Measurements from ENCODE around the gene AQP2.

AQP2 gene

DNA sequence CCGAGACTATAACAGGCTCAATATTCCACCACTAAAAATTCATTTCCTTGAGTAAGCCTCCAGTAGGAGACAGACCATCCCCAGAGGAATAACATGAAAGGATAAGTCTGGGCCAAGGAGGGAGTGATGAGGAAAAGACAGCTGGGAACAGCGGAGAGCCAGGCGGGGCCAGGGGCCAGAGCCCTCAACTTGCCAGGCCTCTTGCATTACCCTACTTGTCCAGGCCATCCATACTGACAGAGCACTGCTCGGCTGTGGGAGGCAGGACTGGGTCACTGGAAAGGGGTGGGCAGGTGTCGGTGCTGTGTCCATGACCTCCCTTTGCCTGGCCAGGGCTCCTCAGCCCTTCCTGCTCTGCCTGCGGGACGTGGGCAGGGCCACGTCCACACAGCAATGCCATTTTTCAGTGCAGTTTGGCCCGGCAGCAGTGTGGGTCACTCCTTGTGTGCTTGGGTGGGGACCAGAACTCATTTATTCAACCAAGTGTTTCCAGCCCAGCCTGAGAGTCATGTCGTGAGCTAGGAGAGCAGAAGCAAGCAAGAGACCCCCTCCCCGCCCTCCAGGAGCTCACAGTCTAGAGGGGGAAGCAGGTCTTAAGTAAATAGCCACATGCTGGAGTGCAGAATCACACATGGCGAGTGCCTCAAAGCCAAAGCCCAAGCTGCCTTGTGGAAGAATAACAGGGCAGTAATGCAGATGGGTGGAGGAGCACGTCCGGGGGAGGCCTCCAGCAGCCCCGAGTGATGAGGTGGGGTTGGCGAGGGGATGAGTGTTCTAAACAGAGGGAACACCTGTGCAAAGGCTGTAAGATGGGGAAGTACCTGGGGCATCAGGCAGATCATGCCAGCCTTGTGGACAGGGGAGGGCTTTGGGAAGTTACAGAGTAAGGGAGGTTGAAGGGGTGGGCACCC is 37.9 kb upstream of the AQP2 start:
- Histone ChIP-seq H3K27ac (ENCODE audit: low read depth, low read length) (no peak overlapping the region), H3K4me3 (ENCODE audit: low read length) (no peak overlapping the region), H3K36me3 (ENCODE audit: control insufficient read depth, low read length) (no peaks in the 10 kb centered on the region), H4K20me1 (ENCODE audit: control insufficient read depth, insufficient read depth, low read depth, low read length) (no peaks in the 10 kb centered on the region), H3K79me2 (ENCODE audit: control insufficient read depth, low read length) (no peaks in the 10 kb centered on the region), H3K4me1 (ENCODE audit: control insufficient read depth, low read length) (no peaks in the 10 kb centered on the region), H3K4me2 (ENCODE audit: low read length) (no peak overlapping the region), H3K9me2 (replicated peaks; ENCODE audit: control insufficient read depth, low read length) (no peaks in the 10 kb centered on the region), H3K9me3 (ENCODE audit: control insufficient read depth, insufficient read depth, low read length) (no peaks in the 10 kb centered on the region), H3F3A (ENCODE audit: control insufficient read depth, insufficient read depth) (no peaks in the 10 kb centered on the region), H3K27me3 (ENCODE audit: control insufficient read depth, low read length) (peaks cover 5% of the 10 kb centered on the region)
- TF ChIP-seq, protein P1, sequence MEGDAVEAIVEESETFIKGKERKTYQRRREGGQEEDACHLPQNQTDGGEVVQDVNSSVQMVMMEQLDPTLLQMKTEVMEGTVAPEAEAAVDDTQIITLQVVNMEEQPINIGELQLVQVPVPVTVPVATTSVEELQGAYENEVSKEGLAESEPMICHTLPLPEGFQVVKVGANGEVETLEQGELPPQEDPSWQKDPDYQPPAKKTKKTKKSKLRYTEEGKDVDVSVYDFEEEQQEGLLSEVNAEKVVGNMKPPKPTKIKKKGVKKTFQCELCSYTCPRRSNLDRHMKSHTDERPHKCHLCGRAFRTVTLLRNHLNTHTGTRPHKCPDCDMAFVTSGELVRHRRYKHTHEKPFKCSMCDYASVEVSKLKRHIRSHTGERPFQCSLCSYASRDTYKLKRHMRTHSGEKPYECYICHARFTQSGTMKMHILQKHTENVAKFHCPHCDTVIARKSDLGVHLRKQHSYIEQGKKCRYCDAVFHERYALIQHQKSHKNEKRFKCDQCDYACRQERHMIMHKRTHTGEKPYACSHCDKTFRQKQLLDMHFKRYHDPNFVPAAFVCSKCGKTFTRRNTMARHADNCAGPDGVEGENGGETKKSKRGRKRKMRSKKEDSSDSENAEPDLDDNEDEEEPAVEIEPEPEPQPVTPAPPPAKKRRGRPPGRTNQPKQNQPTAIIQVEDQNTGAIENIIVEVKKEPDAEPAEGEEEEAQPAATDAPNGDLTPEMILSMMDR (IDR thresholded peaks at IDR 0.05; ENCODE audit: low read depth, low read length, poor library complexity, severe bottlenecking): no peak
- no peak for TF ChIP-seq EZH2phosphoT487 (IDR thresholded peaks at IDR 0.05; ENCODE audit: borderline replicate concordance, low read length)

DNA sequence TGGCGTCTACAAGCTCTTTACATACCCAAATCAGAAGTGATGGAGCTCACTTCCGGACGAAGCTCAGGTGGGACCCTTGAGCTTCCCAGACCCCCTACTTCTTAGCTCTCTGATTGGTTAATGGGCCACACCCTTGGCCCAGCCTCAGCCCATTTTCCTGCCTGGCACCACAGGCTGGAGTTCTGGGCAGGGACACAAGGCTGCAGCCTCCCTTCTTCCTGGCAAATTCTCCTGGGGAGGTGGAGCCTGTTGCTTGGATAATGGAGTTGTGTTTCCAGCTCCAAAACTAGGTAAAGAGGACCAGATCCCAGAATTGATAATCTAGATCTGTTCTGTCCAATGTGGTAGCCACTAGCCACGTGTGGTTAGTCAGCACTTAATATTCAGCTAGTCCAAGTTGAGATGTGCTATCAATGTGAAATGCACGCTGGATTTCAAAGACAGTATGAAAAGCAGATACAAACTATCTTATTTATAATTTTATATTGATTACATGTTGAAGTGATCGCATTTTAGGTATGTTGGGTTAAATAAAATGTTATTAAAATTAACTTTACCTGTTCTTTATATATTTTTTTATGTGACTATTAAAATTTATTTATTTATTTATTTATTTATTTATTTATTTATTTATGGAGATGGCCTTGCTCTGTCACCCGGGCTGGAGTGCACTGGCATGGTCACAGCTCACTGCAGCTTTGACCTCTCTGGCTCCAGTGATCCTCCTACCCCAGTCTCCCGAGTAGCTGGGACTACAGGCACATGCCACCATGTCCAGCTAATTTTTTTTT is 34.2 kb upstream of the AQP2 start:
- Histone ChIP-seq H3K4me1 (ENCODE audit: control insufficient read depth, low read length) (no peaks in the 10 kb centered on the region), H3K27me3 (ENCODE audit: control insufficient read depth, low read length) (peaks cover 16% of the 10 kb centered on the region), H3K9me2 (replicated peaks; ENCODE audit: control insufficient read depth, low read length) (no peaks in the 10 kb centered on the region), H3K4me3 (ENCODE audit: low read length) (no peak overlapping the region), H3K79me2 (ENCODE audit: control insufficient read depth, low read length) (no peaks in the 10 kb centered on the region), H4K20me1 (ENCODE audit: control insufficient read depth, insufficient read depth, low read depth, low read length) (no peaks in the 10 kb centered on the region), H3K36me3 (ENCODE audit: control insufficient read depth, low read length) (no peaks in the 10 kb centered on the region), H3K4me2 (ENCODE audit: low read length) (no peak overlapping the region), H3F3A (ENCODE audit: control insufficient read depth, insufficient read depth) (no peaks in the 10 kb centered on the region), H3K9me3 (ENCODE audit: control insufficient read depth, insufficient read depth, low read length) (no peaks in the 10 kb centered on the region), H3K27ac (ENCODE audit: low read depth, low read length) (no peak overlapping the region)
- TF ChIP-seq, protein P1 (IDR thresholded peaks at IDR 0.05; ENCODE audit: low read depth, low read length, poor library complexity, severe bottlenecking): no peak
- TF ChIP-seq EZH2phosphoT487 (IDR thresholded peaks at IDR 0.05; ENCODE audit: borderline replicate concordance, low read length): no peak

DNA sequence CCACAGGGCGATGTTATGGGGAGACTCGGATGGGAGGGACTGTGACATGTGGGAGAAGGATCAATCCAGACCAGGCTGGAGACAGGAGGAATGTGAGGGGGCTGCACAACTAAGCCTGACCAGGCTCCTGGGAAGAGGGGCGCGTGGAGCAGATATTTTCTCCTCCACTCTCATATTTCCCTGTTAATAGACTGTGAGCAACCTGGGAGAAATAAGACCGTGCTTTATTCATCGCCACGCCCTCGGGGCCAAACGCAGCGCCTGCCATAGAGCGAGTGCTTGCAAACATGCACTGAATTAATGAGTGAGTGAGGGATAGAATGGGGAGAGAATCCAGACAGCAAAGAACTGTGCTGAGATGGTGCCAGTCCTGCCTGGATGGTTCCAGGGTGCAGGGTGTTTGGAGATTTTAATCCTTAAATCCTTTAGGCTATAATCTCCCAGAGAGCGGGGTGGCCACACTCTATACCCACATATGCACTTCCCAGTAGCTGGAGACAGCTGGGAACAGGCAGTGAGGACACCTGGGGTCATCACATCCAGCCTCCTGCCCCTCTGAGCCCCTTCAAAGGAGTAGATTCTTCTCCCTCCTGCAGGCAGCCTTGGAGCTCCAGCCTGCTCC is 33.3 kb upstream of the AQP2 start:
- no peaks in the 10 kb centered on the region for H3K4me1 ChIP-seq (ENCODE audit: control insufficient read depth, low read length)
- no peaks in the 10 kb centered on the region for H3K9me3 ChIP-seq (ENCODE audit: control insufficient read depth, insufficient read depth, low read length)
- H3K36me3 ChIP-seq (ENCODE audit: control insufficient read depth, low read length): no peaks in the 10 kb centered on the region
- H4K20me1 ChIP-seq (ENCODE audit: control insufficient read depth, insufficient read depth, low read depth, low read length): no peaks in the 10 kb centered on the region
- H3K4me3 ChIP-seq (ENCODE audit: low read length): no peak overlapping the region
- H3K9me2 ChIP-seq (replicated peaks; ENCODE audit: control insufficient read depth, low read length): no peaks in the 10 kb centered on the region
- no peaks in the 10 kb centered on the region for H3F3A ChIP-seq (ENCODE audit: control insufficient read depth, insufficient read depth)
- H3K27ac ChIP-seq (ENCODE audit: low read depth, low read length): no peak overlapping the region
- H3K27me3 ChIP-seq (ENCODE audit: control insufficient read depth, low read length): peaks cover 16% of the 10 kb centered on the region
- H3K4me2 ChIP-seq (ENCODE audit: low read length): no peak overlapping the region
- no peak for TF ChIP-seq EZH2phosphoT487 (IDR thresholded peaks at IDR 0.05; ENCODE audit: borderline replicate concordance, low read length)
- TF ChIP-seq, protein P1 (IDR thresholded peaks at IDR 0.05; ENCODE audit: low read depth, low read length, poor library complexity, severe bottlenecking): no peak
- H3K79me2 ChIP-seq (ENCODE audit: control insufficient read depth, low read length): no peaks in the 10 kb centered on the region
